Stimulated activated effector memory CD8-positive, alpha-beta T cell treated with anti-CD3 and anti-CD28 coated beads, Interleukin-12 subunit alpha, Interleukin-12 subunit beta, amount 100 ng/mL, for 72 hours (primary cell): ENCODE measurements around the gene ABCB10.
A peak's percentile ranks its signal among the peaks of the same experiment; 100 is the strongest.

Experiments
- ATAC-seq: fragments of 150-1000 bp; cut with Tn5 transposase; 2 replicates; pipeline ENCODE4 v1.10.0; 2021
- DNase-seq, 2 donors: peaks; one replicate each; pipeline ENCODE4 v3.0.0; 2021 to 2022; ENCODE audit warnings: low spot score in 2 of 2
- H3K27ac Mint-ChIP-seq: one replicate; pipeline ENCODE4 v1.8.0; 2022; ENCODE audit warnings: mild to moderate bottlenecking, mixed read lengths
- H3K36me3 Mint-ChIP-seq: one replicate; pipeline ENCODE4 v1.8.0; 2022; ENCODE audit warnings: mild to moderate bottlenecking, mixed read lengths
- H3K4me1 Mint-ChIP-seq: one replicate; pipeline ENCODE4 v1.8.0; 2022; ENCODE audit warnings: mixed read lengths
- H3K4me3 Mint-ChIP-seq: one replicate; pipeline ENCODE4 v1.8.0; 2022; ENCODE audit warnings: mild to moderate bottlenecking, mixed read lengths
- H3K9me3 Mint-ChIP-seq: one replicate; pipeline ENCODE4 v1.8.0; 2022; ENCODE audit warnings: mixed read lengths

The ABCB10 gene

GRCh38 chr1:229557913-229558414 is 543 bp downstream of the ABCB10 start:
- peak overlapping the region; percentile 83 for H3K4me3 Mint-ChIP-seq
- H3K9me3 Mint-ChIP-seq, result no peaks in the 10 kb centered on the region
- peak; percentile 33 for ATAC-seq
- H3K36me3 Mint-ChIP-seq, result peaks cover 9% of the 10 kb centered on the region
- peak overlapping the region; percentile 26 for H3K27ac Mint-ChIP-seq
- peaks cover 42% of the 10 kb centered on the region for H3K4me1 Mint-ChIP-seq
- DNase-seq, result peak; percentile 27 to 79

- Mint-ChIP-seq H3K4me1 (peaks cover 49% of the 10 kb centered on the region), H3K9me3 (no peaks in the 10 kb centered on the region)
Measured at GRCh38 chr1:229557200-229557850, 1.2 kb downstream of the ABCB10 start.

GRCh38 chr1:229554886-229555621 is 3.5 kb downstream of the ABCB10 start:
- H3K36me3 Mint-ChIP-seq, result peaks cover 9% of the 10 kb centered on the region
- H3K4me1 Mint-ChIP-seq, result peaks cover 58% of the 10 kb centered on the region
- peak overlapping the region; percentile 78 for H3K27ac Mint-ChIP-seq
- ATAC-seq, result no peak
- no peaks in the 10 kb centered on the region for H3K9me3 Mint-ChIP-seq
- no peak overlapping the region for H3K4me3 Mint-ChIP-seq
- DNase-seq, result no peak

More at GRCh38 chr1:229557200-229557850, 1.2 kb downstream of the ABCB10 start:
- peaks cover 9% of the 10 kb centered on the region for H3K36me3 Mint-ChIP-seq
- ATAC-seq (no peak), DNase-seq (no peak)
- peak overlapping the region; percentile 26 for H3K27ac Mint-ChIP-seq
- peak overlapping the region; percentile 83 for H3K4me3 Mint-ChIP-seq

GRCh38 chr1:229553621-229554130 is 4.8 kb downstream of the ABCB10 start:
- no peak overlapping the region for H3K4me3 Mint-ChIP-seq
- no peaks in the 10 kb centered on the region for H3K9me3 Mint-ChIP-seq
- peak overlapping the region; percentile 58 for H3K27ac Mint-ChIP-seq
- ATAC-seq (no peak), DNase-seq (no peak)
- peaks cover 19% of the 10 kb centered on the region for H3K36me3 Mint-ChIP-seq
- H3K4me1 Mint-ChIP-seq, result peaks cover 55% of the 10 kb centered on the region

GRCh38 chr1:229552732-229553131 is 5.8 kb downstream of the ABCB10 start:
- no peak overlapping the region for H3K4me3 Mint-ChIP-seq
- peaks cover 29% of the 10 kb centered on the region for H3K36me3 Mint-ChIP-seq
- DNase-seq (no peak), ATAC-seq (no peak)
- peaks cover 55% of the 10 kb centered on the region for H3K4me1 Mint-ChIP-seq
- no peaks in the 10 kb centered on the region for H3K9me3 Mint-ChIP-seq
- H3K27ac Mint-ChIP-seq, result peak overlapping the region; percentile 18

- DNase-seq (no peak), ATAC-seq (no peak)
- Mint-ChIP-seq H3K4me1 (peaks cover 42% of the 10 kb centered on the region), H3K9me3 (no peaks in the 10 kb centered on the region), H3K4me3 (no peak overlapping the region), H3K27ac (peak overlapping the region; percentile 67), H3K36me3 (peaks cover 44% of the 10 kb centered on the region)
Measured at GRCh38 chr1:229550812-229551567, 7.5 kb downstream of the ABCB10 start.

- H3K27ac Mint-ChIP-seq, result no peak overlapping the region
- H3K4me3 Mint-ChIP-seq, result no peak overlapping the region
- H3K4me1 Mint-ChIP-seq, result peaks cover 19% of the 10 kb centered on the region
- no peaks in the 10 kb centered on the region for H3K9me3 Mint-ChIP-seq
- no peak for ATAC-seq
- no peak for DNase-seq
- H3K36me3 Mint-ChIP-seq, result peaks cover 63% of the 10 kb centered on the region
Measured at GRCh38 chr1:229547542-229547941, 11.0 kb downstream of the ABCB10 start.

- DNase-seq (no peak), ATAC-seq (no peak)
- Mint-ChIP-seq H3K27ac (no peak overlapping the region), H3K9me3 (no peaks in the 10 kb centered on the region), H3K4me1 (peaks cover 11% of the 10 kb centered on the region), H3K4me3 (no peak overlapping the region), H3K36me3 (peaks cover 91% of the 10 kb centered on the region)
Measured at GRCh38 chr1:229544587-229544986, 13.9 kb downstream of the ABCB10 start.

GRCh38 chr1:229539863-229540506 is 18.5 kb downstream of the ABCB10 start:
- DNase-seq, result no peak
- no peaks in the 10 kb centered on the region for H3K9me3 Mint-ChIP-seq
- no peak overlapping the region for H3K27ac Mint-ChIP-seq
- H3K36me3 Mint-ChIP-seq, result peaks cover 93% of the 10 kb centered on the region
- no peak for ATAC-seq
- peaks cover 8% of the 10 kb centered on the region for H3K4me1 Mint-ChIP-seq
- no peak overlapping the region for H3K4me3 Mint-ChIP-seq

GRCh38 chr1:229538945-229539344 is 19.6 kb downstream of the ABCB10 start:
- Mint-ChIP-seq H3K4me1 (peaks cover 8% of the 10 kb centered on the region), H3K4me3 (no peak overlapping the region), H3K9me3 (no peaks in the 10 kb centered on the region), H3K27ac (peak overlapping the region; percentile 53), H3K36me3 (peaks cover 99% of the 10 kb centered on the region)
- DNase-seq, result no peak
- no peak for ATAC-seq

- ATAC-seq, result no peak
- Mint-ChIP-seq H3K4me1 (peaks cover 8% of the 10 kb centered on the region), H3K36me3 (peaks cover 98% of the 10 kb centered on the region), H3K27ac (no peak overlapping the region), H3K9me3 (no peaks in the 10 kb centered on the region), H3K4me3 (no peak overlapping the region)
- DNase-seq, result no peak
Measured at GRCh38 chr1:229537894-229538293, 20.6 kb downstream of the ABCB10 start.

GRCh38 chr1:229536982-229537381 is 21.5 kb downstream of the ABCB10 start:
- DNase-seq, result no peak
- Mint-ChIP-seq H3K9me3 (no peaks in the 10 kb centered on the region), H3K4me1 (peaks cover 1% of the 10 kb centered on the region), H3K36me3 (peaks cover 95% of the 10 kb centered on the region), H3K27ac (no peak overlapping the region), H3K4me3 (no peak overlapping the region)
- ATAC-seq, result no peak

- H3K27ac Mint-ChIP-seq, result no peak overlapping the region
- peaks cover 89% of the 10 kb centered on the region for H3K36me3 Mint-ChIP-seq
- H3K9me3 Mint-ChIP-seq, result no peaks in the 10 kb centered on the region
- H3K4me1 Mint-ChIP-seq, result no peaks in the 10 kb centered on the region
- no peak for DNase-seq
- no peak for ATAC-seq
- H3K4me3 Mint-ChIP-seq, result no peak overlapping the region
Measured at GRCh38 chr1:229535230-229535629, 23.3 kb downstream of the ABCB10 start.

GRCh38 chr1:229531326-229531725 is 27.2 kb downstream of the ABCB10 start:
- Mint-ChIP-seq H3K36me3 (peaks cover 89% of the 10 kb centered on the region), H3K27ac (peak overlapping the region; percentile 26), H3K4me3 (no peak overlapping the region)

GRCh38 chr1:229529639-229530038 is 28.9 kb downstream of the ABCB10 start:
- DNase-seq (no peak), ATAC-seq (no peak)
- Mint-ChIP-seq H3K4me3 (no peak overlapping the region), H3K36me3 (peaks cover 90% of the 10 kb centered on the region), H3K4me1 (no peaks in the 10 kb centered on the region), H3K27ac (no peak overlapping the region), H3K9me3 (no peaks in the 10 kb centered on the region)

More at GRCh38 chr1:229531326-229531725, 27.2 kb downstream of the ABCB10 start:
- Mint-ChIP-seq H3K9me3 (no peaks in the 10 kb centered on the region), H3K4me1 (no peaks in the 10 kb centered on the region)
- no peak for DNase-seq
- ATAC-seq, result no peak
